ENCODE results near the gene EFNA2.

EFNA2 gene

DNA sequence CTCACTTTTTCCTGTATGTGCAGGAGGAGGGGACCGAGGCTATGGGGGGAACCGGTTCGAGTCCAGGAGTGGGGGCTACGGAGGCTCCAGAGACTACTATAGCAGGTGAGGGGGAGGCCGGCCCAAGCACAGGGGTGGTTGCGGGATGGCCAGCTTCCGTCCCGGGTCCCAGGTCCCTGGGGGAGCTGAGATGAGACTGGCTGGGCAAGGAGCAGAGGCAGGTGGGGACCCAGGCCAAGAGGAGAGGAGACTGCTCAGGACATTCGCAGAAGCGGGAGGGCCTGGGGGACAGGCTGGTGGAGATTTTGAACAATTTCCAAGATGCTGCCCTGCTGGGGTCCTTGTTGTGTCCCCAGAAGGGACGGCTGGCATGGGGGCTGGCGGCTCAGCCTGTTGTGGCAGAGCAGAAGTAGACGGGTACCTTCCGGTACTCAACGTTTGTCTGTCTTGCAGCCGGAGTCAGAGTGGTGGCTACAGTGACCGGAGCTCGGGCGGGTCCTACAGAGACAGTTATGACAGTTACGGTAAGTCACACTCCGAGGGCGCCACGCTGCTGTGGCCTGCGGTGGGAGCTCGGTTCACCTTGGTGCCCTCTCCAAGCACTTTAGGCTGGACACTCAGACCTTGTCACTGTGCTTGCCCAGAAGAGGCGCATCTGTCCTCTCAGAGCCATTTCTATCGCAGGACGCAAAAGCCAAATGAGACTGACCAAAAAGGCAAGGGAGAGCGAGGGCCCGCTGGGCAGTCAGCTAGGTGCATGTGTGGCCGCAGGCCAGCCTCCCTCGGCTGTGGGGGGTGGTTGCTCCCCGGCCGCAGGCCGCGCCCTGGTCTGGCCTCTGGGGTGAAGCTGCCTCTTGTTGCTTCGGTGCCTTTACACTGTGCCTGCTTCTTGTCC lies 13.9 kb upstream of the EFNA2 start:
- peak overlapping the region; percentile 94 for H3K4me3 ChIP-seq (ENCODE audit: low read length)
- DNase-seq (ENCODE audit: low read depth) = no peak
- TF ChIP-seq, protein P1, sequence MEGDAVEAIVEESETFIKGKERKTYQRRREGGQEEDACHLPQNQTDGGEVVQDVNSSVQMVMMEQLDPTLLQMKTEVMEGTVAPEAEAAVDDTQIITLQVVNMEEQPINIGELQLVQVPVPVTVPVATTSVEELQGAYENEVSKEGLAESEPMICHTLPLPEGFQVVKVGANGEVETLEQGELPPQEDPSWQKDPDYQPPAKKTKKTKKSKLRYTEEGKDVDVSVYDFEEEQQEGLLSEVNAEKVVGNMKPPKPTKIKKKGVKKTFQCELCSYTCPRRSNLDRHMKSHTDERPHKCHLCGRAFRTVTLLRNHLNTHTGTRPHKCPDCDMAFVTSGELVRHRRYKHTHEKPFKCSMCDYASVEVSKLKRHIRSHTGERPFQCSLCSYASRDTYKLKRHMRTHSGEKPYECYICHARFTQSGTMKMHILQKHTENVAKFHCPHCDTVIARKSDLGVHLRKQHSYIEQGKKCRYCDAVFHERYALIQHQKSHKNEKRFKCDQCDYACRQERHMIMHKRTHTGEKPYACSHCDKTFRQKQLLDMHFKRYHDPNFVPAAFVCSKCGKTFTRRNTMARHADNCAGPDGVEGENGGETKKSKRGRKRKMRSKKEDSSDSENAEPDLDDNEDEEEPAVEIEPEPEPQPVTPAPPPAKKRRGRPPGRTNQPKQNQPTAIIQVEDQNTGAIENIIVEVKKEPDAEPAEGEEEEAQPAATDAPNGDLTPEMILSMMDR (conservative IDR thresholded peaks at IDR 0.05; ENCODE audit: low read length) = no peak

DNA sequence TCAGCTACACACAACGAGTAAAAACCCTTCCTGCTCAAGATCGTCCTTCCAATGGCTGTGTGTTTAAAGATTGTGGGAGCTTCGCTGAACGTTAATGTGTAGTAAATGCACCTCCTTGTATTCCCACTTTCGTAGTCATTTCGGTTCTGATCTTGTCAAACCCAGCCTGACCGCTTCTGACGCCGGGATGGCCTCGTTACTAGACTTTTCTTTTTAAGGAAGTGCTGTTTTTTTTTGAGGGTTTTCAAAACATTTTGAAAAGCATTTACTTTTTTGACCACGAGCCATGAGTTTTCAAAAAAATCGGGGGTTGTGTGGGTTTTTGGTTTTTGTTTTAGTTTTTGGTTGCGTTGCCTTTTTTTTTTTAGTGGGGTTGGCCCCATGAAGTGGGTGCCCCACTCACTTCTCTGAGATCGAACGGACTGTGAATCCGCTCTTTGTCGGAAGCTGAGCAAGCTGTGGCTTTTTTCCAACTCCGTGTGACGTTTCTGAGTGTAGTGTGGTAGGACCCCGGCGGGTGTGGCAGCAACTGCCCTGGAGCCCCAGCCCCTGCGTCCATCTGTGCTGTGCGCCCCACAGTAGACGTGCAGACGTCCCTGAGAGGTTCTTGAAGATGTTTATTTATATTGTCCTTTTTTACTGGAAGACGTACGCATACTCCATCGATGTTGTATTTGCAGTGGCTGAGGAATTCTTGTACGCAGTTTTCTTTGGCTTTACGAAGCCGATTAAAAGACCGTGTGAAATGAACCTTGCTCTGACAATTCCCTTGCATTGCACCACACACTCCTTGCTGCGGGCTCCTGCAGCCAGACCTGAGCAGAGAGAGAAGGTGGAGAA lies 13.0 kb upstream of the EFNA2 start:
- no peak overlapping the region for H3K4me3 ChIP-seq (ENCODE audit: low read length)
- no peak for DNase-seq (ENCODE audit: low read depth)
- TF ChIP-seq, protein P1 (conservative IDR thresholded peaks at IDR 0.05; ENCODE audit: low read length) = no peak

DNA sequence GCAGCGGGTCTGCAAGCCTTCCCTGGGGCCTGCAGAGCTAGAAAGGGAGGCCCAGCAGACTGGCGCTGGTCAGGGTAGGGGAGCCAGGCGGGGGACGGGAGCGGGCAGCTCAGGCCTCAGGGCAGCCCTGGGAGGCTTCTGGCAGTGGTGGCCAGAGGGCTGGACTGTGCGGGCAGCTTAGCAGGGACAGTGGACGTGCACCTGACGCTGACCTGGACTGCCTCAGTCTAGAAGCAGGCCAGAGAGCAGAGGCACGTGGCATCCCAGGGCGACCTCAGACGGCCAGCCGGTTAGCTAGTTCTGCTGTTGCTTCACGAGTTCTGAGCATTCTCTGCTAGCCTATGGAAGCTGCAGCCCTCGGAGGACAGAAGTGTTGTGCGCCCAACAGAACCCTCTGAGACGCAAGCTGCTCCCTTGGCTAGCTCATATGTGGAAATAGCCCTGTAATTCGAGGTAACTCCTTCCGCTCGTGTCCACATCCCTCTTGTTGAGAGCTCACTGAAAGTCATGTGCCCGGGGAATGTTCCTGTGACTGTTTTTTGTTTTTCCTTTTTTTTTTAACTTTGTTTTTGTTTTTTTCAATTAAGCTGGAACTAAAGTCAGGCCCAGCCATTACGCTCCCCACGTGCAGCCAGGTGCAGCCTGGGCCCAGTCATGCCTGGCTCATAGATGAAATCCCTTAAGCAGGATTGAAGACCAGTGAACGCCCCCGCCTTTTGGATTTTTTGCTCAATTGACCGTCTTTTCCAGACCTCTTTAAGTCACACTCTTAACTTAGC lies 12.2 kb upstream of the EFNA2 start:
- TF ChIP-seq, protein P1 (conservative IDR thresholded peaks at IDR 0.05; ENCODE audit: low read length) = no peak
- H3K4me3 ChIP-seq (ENCODE audit: low read length) = no peak overlapping the region
- DNase-seq (ENCODE audit: low read depth) = no peak

DNA sequence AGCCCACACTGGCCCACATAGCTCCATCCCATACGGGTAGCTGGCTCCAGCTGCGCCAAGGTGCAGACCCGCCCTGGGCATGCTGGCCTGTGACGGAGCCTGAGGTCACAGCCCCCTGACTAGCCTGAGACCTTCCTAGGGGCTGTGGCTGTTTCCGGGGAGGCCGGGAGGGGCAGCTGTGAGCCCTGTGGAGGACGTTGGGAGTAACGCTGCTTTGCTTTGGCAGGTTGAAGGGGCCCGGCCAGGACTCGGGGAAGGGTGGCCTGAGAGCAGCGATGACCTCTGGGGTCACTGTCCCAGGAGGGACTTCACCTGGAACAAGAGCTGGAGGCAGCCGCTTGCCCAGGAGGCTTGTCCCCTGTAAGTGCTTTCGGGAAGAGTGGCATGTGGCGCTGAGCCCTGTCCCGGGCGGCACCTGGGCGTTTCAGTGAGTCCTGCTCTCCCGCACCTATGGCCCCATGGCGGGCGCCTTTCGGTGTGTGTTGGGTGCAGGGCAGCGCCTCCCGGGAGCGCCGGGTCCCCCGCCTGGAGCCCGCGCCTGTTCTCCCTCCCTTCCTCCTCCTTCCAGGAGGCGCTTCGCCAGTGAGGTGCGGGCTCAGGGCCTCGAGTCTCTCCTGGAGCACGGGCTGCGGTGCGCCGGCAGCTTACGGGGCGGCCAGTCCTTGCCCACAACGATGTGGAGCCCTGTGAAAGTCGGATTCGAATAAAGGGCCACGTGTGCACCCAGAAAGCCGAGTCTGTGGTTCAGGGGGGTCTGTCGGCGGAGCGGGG lies 11.4 kb upstream of the EFNA2 start:
- H3K4me3 ChIP-seq (ENCODE audit: low read length) = peak overlapping the region; percentile 45
- DNase-seq (ENCODE audit: low read depth) = no peak
- TF ChIP-seq, protein P1 (conservative IDR thresholded peaks at IDR 0.05; ENCODE audit: low read length) = no peak

DNA sequence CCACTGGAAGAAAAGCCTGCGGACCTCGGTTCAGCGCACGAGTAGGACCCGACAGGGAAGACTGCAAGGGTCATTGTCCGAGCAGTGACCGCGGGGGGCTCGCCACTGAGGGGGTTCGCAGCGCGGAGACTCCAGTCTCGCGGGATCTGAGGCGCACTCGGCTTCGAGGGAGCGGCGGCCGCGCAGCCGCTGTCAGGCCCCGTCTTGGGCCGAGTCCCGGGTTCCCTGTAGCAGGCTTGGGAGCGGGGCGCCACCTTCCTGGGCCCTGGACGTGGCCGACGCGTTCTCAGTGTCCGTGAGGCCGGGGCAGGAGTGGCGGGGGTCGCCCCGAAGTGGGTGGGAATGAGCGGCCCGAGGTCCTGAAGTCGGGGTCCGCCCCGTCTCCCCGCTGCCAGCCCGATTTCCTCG lies 10.8 kb upstream of the EFNA2 start:
- no peak for DNase-seq (ENCODE audit: low read depth)
- TF ChIP-seq, protein P1 (conservative IDR thresholded peaks at IDR 0.05; ENCODE audit: low read length) = no peak
- peak overlapping the region; percentile 45 for H3K4me3 ChIP-seq (ENCODE audit: low read length)

DNA sequence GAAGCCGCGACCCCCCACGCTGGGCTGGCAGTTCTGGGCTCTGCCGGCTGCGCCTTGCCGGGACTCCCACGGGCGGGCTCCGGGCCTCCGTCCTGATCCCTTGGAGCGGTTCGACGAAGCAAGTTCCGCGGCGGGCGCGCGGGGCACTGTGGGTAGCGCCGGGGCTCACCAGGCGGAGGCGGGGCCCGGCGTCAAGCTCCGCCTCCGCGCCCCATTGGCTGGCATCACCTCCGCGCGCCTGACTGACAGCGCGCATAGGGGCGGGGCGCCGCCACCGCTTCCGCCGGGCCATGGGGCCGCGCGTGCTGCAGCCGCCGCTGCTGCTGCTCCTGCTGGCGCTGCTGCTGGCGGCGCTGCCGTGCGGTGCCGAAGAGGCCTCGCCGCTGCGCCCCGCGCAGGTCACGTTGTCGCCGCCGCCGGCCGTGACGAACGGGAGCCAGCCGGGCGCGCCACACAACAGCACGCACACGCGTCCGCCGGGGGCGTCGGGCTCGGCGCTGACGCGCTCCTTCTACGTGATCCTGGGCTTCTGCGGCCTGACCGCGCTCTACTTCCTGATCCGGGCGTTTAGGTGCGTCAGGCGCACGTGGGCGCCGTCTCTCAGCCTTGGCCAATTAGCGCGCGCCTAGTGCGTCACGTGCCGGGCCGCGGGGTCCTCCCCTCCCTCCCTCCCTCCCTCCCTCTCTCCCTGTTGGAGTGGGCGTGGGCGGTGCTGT lies 10.3 kb upstream of the EFNA2 start, which contains the start of gene FAM174C:
FAM174C (plus strand) TSS at position 271 of the 716 bp plus-strand sequence; CDS start at position 291, 20 bp downstream.
- peak; percentile 96 for DNase-seq (ENCODE audit: low read depth)
- TF ChIP-seq, protein P1 (conservative IDR thresholded peaks at IDR 0.05; ENCODE audit: low read length) = no peak
- peak within 1 kb of the TSS; percentile 72 for H3K4me3 ChIP-seq (ENCODE audit: low read length)

Data from AG10803 (cell line).